Activated T-cell treated with anti-CD3 and anti-CD28 coated beads for 48 hours (primary cell): ENCODE measurements around the gene CAPN12.
"Not testable (repeated sequence)": the region's sequence is repeated elsewhere in the genome, so short reads cannot be mapped to it uniquely, and the experiment has no call there.

Experiments
- DNase-seq: peaks from one replicate; pipeline ENCODE4 v3.0.0-alpha.2; 2020; ENCODE audit warnings: low read depth

The CAPN12 gene, protein sequence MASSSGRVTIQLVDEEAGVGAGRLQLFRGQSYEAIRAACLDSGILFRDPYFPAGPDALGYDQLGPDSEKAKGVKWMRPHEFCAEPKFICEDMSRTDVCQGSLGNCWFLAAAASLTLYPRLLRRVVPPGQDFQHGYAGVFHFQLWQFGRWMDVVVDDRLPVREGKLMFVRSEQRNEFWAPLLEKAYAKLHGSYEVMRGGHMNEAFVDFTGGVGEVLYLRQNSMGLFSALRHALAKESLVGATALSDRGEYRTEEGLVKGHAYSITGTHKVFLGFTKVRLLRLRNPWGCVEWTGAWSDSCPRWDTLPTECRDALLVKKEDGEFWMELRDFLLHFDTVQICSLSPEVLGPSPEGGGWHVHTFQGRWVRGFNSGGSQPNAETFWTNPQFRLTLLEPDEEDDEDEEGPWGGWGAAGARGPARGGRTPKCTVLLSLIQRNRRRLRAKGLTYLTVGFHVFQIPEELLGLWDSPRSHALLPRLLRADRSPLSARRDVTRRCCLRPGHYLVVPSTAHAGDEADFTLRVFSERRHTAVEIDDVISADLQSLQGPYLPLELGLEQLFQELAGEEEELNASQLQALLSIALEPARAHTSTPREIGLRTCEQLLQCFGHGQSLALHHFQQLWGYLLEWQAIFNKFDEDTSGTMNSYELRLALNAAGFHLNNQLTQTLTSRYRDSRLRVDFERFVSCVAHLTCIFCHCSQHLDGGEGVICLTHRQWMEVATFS

DNA sequence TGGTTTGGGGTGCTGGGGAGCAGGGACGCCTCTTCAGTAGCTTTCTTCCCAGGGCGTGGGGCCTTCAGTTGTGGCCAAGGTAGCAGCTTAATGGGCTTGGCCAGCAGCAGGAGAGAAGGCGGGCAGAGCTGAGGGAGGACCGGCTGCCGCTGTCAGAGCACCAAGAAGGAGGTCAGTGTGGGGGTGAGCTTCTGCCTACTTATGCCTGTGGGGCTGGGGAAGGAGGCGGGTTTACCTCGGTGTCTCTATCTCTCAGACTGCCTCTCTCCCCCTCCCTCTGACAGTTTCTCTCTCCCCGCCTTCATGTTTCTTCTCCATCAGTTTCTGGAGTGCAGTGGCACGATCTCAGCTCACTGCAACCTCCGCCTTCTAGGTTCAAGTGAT, at the start of gene CAPN12:
TSS of gene CAPN12 (minus strand) at position 177 of the 384 bp plus-strand sequence. CDS start 309 bp downstream, outside the sequence.
- no peak for DNase-seq

DNA sequence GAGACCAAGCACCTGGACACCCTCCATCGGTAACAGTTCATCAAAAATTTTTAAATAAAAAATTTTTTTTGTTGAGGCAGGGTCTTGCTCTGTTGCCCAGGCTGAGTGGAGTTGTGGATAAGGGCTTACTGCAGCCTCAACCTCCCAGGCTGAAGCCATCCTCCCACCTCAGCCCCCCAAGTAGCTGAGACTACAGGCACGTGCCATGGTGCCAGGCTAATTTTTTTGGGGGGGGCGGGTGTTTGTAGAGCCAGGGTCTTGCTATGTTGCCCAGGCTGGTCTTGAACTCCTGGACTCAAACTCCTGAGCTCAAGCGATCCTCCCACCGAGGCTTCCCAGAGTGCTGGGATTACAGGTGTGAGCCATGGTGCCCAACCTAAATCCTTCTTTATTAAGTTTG, 49.4 kb upstream of the CAPN12 start:
- no peak for DNase-seq

DNA sequence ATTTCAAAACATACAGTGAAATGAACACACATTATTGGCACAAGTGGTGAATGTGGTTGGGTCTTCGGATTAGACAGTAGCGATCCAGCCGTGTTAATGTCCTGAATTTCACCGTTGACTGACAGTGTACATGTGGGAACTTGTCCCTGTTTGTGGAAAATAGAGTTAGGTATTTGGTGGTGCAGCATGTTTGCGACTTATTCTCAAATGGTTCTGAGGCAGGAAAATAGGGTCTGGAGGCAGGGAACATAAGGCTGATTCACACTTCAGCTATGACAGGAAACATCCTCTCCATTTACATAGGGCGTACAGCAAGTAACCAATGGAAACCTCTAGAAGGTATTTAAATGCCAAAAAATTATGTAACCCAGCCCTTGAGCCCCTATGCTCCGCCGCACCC, 48.9 kb upstream of the CAPN12 start:
- no peak for DNase-seq

DNA sequence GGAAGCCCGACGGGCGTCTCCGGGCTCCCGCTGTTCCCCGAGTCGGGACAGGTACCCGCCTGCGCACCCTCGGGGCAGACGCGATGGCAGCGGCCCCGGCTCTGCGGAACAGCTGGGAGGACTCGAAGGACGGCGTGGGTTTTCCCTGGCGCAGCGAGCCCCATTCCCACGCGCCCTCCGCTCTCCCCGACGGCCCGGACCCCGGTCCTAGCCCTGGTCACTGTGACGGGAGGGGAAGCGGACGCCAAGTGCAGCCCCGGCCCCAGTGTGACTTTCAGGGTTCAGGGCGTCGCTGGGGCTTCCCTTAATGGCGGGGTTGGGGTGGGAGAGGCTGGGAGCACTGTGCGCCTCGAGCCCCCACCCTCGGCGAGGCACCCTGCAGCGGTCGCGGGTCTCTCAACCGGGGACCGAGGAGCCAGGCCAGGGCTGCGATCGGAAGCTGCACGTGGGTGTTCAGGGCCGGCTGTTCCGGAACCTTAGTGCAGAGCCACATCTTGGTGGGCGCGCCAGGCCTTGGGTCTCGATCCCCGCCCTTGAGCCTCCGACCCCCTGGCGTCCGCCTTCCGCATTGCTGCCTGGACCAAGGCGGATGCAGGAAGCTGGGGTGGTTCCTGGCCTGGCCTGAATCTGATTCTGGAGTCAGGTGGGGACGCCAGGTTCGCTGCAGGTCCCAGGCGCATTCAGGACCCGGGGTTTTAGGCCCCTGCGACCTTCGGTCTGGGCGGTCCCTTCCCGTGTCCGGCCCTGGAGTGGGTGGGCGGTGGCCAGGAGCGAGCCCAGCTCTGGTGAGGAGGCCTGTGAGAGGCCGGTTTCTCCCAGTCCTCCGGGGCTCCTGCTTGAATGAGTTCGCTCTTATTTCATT, 48.2 kb upstream of the CAPN12 start:
- peak; percentile 38 for DNase-seq

DNA sequence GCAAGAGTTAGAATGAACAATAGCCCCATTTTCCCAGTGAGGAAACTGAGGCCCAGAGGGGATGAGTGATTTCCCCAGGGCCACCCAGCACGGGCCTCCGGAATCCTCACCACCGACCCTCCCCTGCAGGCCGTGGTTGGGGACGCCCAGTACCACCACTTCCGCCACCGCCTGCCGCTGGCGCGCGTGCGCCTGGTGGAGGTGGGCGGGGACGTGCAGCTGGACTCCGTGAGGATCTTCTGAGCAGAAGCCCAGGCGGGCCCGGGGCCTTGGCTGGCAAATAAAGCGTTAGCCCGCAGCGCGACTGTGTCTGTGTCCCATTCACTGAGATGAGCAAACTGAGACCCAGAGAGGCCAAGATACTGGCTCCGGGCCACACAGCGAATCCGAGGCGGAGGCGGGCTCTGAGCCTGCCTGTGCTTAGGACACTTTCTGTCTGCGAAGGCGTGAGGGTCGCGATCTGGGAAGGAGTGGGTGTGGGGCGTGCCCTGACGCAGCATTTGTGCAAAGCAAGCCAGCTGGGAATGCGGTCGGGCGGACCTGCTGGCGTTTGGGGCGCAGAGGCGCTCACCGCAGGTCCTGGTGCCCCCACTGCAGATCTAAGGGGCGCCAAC, 47.3 kb upstream of the CAPN12 start:
- DNase-seq: not testable (repeated sequence)

DNA sequence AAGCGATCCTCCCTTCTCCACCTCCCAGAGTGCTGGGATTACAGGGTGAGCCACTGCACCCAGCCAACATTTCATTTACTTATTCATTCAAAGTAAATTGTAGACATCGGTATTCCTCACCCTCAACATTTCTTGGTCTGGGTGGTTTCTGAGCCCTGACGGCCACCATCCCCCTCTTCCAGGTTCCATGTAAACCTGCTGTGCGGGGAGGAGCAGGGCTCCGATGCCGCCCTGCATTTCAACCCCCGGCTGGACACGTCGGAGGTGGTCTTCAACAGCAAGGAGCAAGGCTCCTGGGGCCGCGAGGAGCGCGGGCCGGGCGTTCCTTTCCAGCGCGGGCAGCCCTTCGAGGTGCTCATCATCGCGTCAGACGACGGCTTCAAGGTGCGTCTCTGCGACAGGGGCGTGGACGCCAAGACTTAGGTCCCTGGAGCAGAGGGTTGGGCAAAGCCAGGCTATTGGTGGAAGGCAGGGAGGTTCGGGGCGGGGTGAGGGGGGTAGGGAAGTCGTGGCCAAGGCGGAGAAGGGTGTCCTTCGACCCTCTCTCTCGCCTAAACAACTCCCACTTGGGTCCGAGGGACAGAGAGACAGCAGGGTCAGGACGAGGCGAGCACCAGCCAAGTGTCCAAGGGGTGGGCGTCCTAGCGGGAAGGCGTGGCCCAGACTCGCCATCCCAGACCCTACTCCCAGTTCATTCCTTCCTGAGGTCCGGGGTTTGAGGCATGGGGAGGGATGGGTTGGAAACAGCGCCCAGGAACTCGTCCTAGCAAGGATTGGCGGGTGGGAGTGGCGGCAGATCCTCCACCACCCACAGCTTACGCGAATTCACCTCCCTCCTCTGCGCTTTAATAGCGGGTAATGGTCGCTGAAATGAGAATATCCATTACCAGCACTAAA, 46.5 kb upstream of the CAPN12 start:
- not testable (repeated sequence) for DNase-seq

DNA sequence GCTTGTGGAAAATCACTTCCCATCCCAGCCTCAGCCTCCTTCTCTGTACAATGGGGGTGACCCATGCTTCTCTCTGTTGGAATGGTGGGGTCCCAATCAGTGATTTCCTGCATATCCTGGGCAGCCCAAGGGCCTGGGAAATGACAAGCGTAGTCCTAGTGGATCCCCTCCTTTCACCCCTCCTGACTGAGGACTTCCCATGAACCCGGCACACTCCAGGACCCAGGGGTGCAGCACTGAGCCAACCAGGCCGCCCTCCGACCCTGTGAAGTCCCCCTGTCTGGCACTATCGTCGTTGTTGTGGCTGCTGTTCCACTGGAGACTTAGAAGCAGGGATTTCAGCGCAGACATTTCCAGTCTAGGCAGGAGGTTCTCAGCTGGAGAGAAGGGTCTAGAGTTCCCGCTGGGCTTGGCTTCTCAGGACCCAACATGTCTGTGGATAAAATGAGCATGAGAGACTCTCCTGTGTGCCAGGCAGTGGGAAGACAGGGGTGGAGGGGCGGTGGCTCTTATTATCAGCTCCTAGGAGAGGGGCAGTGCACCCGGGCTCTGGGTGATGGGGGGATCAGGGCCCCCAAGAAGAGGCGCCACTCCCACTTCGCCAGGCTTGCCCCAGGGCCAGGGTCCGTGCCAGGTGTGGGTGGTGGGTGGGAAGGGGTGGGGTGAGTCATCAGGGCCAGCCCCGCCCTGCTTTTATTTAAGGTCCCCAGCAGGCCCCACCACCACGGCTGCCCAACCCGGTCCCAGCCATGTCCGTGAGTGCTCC, 44.4 kb upstream of the CAPN12 start, which contains the start of gene LGALS7B:
TSS of gene LGALS7B (plus strand) at position 723 of the 766 bp plus-strand sequence. CDS start at position 750, 27 bp downstream.
- no peak for DNase-seq

DNA sequence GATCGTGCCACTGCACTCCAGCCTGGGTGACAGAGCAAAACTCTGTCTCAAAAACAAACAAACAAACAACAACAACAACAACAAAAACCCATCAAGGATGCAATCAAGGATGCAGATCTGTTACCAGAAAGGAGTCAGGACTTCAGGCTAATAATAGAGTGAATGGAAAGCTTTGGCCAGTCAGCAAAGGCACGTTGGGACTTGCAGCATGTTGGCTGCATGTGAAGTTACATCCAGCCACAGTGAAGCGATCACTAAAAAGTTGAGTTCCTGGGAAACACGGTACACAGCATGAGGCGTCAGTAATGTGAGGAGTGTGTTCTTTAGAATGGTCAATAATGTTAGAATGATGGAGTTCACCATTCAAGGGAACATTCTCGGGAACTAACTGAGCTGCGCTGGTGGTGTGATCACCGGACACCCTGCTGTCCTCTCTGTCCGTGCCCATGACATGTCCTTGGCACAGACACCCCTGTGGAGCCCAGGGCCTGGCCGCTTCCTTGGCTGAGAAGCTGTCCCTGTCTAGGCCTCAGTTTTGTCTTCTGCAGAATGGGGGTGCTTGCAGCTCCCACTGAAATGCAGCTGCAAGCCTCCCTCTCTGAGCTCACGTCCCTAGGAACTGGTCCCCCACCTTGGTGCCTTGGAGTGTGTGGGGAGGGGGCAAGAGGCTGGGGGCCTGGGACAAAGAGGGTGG, 42.4 kb upstream of the CAPN12 start:
- DNase-seq: no peak

DNA sequence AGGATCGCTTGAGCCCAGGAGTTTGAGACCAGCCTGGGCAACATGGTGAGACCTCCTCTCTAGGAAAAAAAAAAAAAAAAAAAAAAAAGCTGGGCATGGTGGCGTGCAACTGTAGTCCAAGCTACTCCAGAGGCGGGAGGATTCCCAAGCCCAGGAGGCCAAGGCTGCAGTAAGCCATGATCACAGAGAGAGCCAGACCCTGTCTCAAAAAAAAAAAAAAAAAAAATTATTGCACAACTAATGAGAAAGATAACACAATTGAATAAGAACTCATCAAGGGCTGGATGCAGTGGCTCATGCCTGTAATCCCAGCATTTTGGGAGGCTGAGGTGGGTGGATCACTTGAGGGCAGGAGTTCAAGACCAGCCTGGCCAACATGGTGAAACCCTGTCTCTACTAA, 41.8 kb upstream of the CAPN12 start:
- not testable (repeated sequence) for DNase-seq

DNA sequence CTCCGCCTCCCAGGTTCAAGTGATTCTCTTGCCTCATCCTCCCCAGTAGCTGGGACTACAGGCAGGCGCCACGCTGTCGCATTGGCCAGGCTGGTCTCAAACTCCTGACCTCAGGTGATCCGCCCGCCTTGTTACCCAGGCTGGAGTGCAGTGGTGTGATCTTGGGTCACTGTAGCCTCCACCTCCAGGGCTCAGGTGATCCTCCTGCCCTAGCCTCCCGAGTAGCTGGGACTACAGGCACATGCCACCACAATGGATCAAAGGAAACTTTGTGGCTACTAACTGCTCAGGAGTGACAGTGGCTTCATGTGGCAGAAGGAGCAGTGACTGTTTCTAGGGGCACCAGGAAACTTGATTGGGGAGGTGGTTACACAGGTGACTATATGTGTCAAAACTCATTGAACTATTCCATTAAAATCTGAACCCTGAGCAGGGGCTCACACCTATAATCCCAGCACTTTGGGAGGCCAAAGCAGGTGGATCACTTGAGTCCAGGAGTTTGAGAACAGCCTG, 41.0 kb upstream of the CAPN12 start:
- DNase-seq: no peak

DNA sequence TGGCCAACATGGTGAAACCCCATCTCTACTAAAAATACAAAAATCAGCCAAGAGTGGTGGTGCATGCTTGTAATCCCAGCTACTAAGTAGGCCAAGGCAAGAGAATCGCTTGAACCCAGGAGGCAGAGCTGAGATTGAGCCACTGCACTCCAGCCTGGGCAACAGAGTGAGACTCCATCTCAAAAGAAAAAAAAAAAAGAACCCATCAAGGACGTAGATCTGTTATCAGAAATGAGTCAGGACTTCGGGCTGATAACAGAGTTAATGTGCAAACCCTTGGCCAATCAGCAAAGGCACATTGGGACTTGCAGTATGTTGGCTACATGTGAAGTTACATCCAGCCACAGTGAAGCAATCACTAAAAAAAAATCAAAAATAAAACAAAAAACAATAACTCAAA, 40.0 kb upstream of the CAPN12 start:
- DNase-seq: no peak

DNA sequence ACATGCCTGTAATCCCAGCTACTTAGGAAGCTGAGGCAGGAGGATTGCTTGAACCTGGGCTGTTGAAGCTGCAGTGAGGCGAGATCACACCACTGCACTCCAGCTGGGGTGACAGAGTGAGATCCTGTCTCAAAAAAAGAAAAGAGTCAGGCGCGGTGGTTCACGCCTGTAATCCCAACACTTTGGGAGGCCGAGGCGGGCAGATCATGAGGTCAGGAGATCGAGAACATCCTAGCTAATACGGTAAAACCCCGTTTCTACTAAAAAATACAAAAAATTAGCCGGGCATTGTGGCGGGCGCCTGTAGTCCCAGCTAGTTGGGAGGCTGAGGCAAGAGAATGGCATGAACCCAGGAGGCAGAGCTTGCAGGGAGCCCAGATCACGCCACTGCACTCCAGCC, 37.9 kb upstream of the CAPN12 start:
- DNase-seq: not testable (repeated sequence)

DNA sequence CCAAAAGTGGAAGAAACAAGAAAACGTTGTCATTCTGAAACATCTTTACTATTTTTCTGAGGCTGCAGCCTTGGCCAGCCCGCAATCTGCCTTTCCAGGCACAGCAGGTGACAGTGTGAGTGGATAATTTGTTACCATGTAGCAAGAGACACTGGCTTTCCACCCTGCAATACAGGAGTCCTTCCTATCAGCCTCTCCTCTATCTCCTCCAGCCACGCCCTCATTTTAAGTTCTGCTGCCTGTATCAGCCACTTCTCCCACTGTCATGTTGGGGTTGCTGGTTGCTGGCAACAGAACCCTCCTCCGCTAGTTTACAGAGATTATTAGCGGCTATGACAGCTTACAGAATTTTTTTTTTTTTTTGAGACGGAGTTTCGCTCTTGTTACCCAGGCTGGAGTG, 36.8 kb upstream of the CAPN12 start:
- DNase-seq: no peak

DNA sequence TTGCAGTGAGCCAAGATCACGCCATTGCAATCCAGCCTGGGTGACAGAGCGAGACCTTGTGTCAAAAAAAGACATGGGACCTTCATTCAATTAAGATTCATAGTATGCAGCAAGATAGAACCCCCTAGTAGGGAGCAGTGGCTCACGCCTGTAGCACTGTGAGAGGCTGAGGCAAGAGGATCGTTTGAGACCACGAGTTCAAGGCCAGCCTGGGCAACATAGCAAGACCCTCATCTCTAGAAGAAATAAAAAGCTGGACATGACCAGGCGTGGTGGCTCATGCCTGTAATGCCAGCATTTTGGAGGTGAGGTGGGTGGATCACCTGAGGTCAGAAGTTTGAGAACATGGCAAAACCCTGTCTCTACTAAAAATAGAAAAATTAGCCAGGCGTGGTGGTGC, 36.2 kb upstream of the CAPN12 start:
- DNase-seq: no peak

DNA sequence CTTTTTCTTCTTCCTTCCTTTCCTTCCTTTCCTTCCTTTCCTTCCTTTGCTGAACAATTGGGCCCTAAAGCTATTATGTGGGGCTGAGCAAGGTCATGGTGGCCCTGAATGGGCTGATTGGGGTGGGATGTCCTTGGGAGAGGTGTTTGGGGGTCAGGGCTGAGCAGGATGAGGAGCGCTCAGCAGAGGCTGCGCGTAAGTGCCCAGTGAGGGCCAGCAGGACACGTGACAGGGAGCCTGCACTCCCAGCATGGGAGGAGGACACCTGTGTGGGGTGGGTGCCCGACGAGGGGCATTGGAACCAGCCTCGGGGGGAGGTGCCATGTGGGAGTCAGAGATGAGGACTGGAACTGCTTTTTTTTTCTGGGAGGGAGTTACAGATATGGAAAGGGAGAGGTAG, 34.5 kb upstream of the CAPN12 start:
- DNase-seq: no peak

DNA sequence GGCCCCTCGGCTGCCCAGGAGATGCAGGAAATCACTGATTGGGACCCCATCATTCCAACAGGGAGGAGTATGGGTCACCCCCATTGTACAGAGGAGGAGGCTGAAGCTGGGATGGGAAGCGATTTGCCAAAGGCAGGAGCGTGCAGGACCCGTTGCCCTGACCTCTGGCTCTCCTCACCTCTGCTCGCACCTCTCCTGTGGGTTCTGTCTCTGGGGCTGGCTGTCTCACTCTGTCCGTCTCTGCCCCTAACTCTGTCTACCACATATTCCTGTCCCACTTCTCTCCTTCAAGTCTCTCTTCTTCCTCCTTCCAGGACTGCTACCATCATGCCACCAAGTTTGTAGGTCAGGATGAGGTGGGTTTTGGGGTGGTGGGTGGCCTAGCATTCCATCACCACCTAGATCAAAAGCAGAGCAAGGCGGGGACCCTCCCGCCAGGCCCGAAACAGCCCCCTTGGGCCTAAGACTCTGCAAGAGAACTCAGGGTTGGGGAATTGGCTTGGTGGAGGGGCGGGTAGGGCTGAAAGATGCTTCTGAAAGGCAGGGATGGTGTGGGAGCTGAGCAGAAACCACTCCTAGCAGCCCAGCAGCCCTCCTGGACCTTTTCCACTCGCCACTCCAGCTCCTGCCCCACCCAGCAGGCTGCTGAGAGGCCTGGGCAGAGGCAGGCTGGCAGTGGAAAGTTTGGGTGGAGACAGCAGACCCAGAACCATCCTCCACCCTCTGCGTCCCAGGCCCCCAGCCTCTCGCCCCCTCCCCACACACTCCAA, 30.1 kb upstream of the CAPN12 start:
- DNase-seq: no peak

DNA sequence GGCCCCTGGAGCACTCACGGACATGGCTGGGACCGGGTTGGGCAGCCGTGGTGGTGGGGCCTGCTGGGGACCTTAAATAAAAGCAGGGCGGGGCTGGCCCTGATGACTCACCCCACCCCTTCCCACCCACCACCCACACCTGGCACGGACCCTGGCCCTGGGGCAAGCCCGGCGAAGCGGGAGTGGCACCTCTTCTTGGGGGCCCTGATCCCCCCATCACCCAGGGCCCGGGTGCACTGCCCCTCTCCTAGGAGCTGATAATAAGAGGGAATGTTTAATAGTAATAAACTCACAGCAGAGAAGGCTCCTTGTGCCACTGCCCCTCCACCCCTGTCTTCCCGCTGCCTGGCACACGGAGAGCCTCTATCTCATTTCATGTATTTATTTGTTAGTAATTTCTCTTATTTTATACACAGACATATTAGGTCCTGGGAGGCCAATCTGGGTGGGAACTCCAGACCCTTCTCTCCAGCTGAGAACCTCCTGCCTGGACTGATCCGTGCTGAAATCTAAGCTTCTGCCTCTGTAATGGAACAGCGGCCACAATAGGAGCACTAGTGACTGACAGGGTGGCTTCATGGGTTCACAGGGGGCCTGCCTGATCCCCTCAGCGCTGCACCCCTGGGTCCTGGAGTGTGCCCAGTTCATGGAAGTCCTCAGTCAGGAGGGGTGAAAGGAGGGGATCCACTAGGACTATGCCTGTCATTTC, 29.3 kb upstream of the CAPN12 start, which contains the start of gene LGALS7:
TSS of gene LGALS7 (minus strand) at position 49 of the 709 bp plus-strand sequence. CDS start at position 24, 25 bp downstream.
- no peak for DNase-seq

DNA sequence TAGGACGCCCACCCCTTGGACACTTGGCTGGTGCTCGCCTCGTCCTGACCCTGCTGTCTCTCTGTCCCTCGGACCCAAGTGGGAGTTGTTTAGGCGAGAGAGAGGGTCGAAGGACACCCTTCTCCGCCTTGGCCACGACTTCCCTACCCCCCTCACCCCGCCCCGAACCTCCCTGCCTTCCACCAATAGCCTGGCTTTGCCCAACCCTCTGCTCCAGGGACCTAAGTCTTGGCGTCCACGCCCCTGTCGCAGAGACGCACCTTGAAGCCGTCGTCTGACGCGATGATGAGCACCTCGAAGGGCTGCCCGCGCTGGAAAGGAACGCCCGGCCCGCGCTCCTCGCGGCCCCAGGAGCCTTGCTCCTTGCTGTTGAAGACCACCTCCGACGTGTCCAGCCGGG, 27.3 kb upstream of the CAPN12 start:
- not testable (repeated sequence) for DNase-seq
